ENCODE results near the gene DBR1.

The DBR1 gene

DNA sequence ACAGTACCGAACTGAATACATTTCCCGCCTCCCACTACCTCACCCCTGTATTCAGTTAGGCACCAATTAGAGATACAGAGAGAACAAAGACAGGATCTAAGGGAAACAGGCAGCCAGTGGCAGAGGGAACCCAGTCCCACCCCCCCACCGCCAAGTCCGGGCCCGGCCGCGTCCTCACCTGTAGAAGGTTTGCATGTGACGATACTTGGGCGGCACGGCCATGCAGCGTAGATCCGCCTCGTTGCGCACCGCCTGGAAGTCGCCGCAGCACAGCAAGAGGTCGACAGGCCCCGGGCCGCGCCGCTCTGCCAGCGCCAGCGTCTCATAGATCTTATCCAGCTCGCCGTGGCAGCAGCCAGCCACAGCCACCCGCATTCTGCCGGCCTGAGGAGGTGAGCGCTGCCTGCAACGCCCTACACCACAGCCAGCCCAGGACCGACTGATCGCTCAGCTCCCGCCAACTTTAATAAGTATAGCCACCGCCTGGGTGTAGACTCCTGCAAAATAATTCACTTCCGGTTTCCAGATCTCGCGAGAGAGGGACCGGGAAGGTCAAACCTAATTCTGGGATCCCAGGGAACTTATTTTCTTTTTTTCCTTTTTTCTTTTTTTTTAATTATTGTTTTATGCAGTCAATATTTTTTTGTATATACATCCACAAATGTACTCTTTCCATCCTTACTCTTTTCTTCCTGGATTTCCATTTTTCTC lies at the start of gene DBR1:
TSS of gene DBR1 (minus strand) at position 501 of the 711 bp plus-strand sequence. CDS start at position 375, 126 bp downstream.
- DNase-seq = peak; percentile 87

GRCh38 chr3:138222942-138223287 lies 48.2 kb upstream of the DBR1 start:
- DNase-seq = no peak

DNA sequence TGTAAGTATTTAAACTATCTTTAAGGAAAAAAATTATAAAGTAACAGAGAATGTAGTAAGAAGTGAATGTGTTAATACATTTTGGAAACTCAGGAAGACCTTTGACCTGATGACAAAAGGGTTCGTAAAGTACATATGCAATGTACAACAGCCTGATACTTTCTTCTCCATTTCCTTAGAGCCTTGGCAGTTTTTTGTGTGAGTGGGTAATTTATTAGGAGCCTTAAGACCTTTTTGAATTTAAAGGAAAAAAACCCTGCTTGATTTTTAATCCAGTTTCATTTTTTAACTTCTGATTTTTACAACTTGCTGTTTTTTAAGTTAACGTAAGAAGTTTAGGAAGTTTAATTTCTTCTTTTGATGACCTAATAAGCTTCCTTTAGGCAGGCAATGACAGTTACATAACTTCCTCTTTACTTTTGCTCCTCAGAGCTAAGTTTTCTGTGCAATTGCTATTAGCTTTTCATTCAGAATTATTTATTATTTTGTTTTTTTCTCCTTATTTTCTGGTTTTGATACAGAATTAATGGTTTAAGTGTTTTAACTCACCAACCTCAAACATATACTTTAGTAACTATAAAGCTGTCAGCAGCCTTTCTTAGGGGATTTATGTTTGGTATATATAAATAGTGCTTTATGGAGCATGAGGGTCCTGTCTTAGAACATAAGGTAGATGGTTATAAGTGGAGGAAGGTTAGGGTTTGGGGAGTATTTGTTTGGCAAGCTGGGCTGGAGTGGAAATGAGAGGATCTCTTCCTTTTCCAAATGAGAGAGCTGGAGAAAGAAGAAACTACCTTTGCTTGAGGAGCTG lies 47.6 kb upstream of the DBR1 start:
- no peak for DNase-seq

- DNase-seq = no peak
These were observed 46.1 kb upstream of the DBR1 start for GRCh38 chr3:138220788-138221187.

GRCh38 chr3:138220242-138220641 lies 45.5 kb upstream of the DBR1 start:
- DNase-seq = no peak

- no peak for DNase-seq
These were observed 44.5 kb upstream of the DBR1 start for GRCh38 chr3:138219255-138219654.

- DNase-seq = no peak
These were observed 38.8 kb upstream of the DBR1 start for GRCh38 chr3:138213398-138214085.

GRCh38 chr3:138210528-138210927 lies 35.8 kb upstream of the DBR1 start:
- DNase-seq = no peak

GRCh38 chr3:138206196-138206595 lies 31.5 kb upstream of the DBR1 start:
- no peak for DNase-seq

GRCh38 chr3:138205527-138205926 lies 30.8 kb upstream of the DBR1 start:
- no peak for DNase-seq

GRCh38 chr3:138203938-138204337 lies 29.2 kb upstream of the DBR1 start:
- no peak for DNase-seq

- DNase-seq = no peak
These were observed 28.4 kb upstream of the DBR1 start for GRCh38 chr3:138202945-138203701.

DNA sequence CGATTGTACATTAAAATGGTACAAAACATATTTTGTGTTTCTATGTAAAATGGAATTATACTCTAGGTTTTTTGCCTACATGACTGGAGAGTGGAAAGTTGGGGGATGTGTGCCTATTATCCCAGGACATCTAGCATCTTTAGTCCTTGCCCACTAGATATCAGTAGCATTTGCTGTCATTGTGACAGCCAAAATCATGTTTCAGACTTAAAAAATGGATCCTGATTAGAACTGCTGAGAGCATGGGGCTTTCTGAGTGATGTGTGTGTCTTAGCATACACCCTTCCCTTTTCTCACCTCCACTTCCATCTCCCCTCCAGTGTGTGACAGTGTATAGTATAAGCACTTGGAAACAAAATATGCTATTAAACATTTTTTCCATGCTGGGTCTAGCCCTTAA lies 25.7 kb upstream of the DBR1 start:
- DNase-seq = no peak

DNA sequence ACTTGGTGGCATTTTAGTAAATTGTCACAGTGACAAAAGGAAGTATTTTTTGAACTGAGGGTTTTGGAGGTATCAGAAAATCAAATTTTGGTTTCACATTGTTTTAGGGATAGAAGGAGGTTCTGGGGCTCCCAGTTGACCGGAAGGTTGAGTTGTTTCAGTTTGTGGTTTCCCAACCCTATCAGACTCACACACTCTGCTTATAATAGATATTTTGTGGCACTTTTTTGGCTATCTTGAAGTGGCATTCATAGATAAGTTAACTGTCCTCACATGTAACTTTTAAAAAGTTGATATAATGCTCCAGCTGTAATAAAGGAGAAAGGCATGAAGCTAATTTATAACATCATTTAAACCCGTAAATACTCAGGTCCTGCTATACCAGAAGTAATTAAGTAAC lies 25.1 kb upstream of the DBR1 start:
- DNase-seq = no peak

- no peak for DNase-seq
These were observed 22.8 kb upstream of the DBR1 start for GRCh38 chr3:138197524-138197923.

DNA sequence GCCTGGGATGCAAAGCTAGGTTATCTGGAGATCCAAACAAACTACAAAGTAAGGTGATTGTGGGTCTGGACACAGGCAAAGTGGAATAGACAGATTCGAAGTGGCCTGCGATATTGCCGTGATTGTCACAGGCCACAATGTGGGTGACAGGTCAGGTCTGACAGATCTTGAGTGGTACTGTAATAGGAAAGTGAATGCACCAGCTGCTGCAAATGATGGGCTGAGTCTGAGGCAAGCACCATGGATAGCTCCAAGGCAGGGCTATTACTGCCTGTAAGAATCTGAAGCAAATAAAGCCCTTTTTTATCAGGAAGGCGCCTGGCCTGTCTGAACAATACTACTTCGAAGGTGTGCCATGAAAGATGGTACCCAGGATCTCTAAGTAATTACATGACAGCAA lies 22.3 kb upstream of the DBR1 start:
- DNase-seq = no peak

GRCh38 chr3:138196023-138196422 lies 21.3 kb upstream of the DBR1 start:
- no peak for DNase-seq

- DNase-seq = no peak
These were observed 20.8 kb upstream of the DBR1 start for GRCh38 chr3:138195481-138195880.

- DNase-seq = no peak
These were observed 13.5 kb upstream of the DBR1 start for GRCh38 chr3:138188013-138188730.

GRCh38 chr3:138187296-138188012 lies 12.7 kb upstream of the DBR1 start, which contains the start of gene ARMC8:
Gene ARMC8, plus strand, starts transcription at chr3:138187301. Its CDS starts 254 bp downstream, at chr3:138187555.
- peak; percentile 90 for DNase-seq

DNA sequence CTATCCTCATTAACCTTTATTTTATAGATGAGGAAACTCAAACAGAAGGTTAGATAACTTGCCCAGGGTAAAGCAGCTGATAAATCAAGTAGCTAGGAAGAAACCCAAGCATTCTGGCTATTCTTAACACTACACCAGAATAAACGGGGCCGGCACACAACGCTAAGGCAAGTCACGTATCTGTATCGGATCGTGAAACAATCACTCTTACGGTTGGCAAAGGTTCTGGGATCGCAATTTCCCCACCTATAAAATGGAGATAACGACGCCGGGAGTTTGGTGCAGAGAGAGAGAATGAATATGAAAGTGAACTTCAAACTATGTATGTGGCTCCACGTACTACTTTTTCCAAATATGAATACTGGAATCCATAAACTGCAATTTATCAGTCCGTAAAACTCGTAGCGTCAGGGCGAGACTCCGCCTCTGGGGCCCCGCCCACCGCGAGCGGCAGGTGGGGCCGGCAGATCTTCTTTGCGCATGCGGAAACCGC lies 12.1 kb upstream of the DBR1 start:
- DNase-seq = peak; percentile 62
